Large intestine (tissue), 1 donor: Measurements from ENCODE around the gene SLFN12. TPM values are rescaled to one million over a fixed set of nuclear protein-coding genes. Genes with fewer than 3 reads are reported as not detected.

ENCODE experiments used
- polyA plus RNA-seq: library from polyadenylated mRNA; unstranded; fragments of 120-200 nt; gene quantifications from one replicate; pipeline ENCODE4 v1.2.1, GENCODE V29; 2013

The SLFN12 gene
- polyA plus RNA-seq, 1 donor: 6.4 TPM

Other genes with a start within 250 kb of the SLFN12 start
- gene SLC35G3, start 238.1 kb downstream of the SLFN12 start, polyA plus RNA-seq: not detected
- gene SLFN5, start 189.4 kb downstream of the SLFN12 start, polyA plus RNA-seq: 4.7 TPM
- gene SLFN11, start 58.9 kb downstream of the SLFN12 start, polyA plus RNA-seq: 4.1 TPM
- 7.4 TPM for gene SLFN13, start 16.3 kb upstream of the SLFN12 start, polyA plus RNA-seq
- 1.4 TPM for gene SLFN12L, start 105.2 kb upstream of the SLFN12 start, polyA plus RNA-seq
- gene SLFN14, start 128.3 kb upstream of the SLFN12 start, polyA plus RNA-seq: 0.21 TPM
- gene PEX12, start 146.1 kb upstream of the SLFN12 start, polyA plus RNA-seq: 8.1 TPM
- 89.5 TPM for gene AP2B1, start 154.8 kb upstream of the SLFN12 start, polyA plus RNA-seq